Heart right ventricle (tissue), 16 donors: ENCODE data around the gene PBRM1. TPM values are rescaled to one million over a fixed set of nuclear protein-coding genes. Genes with fewer than 3 reads are reported as not detected.

ENCODE experiments used
- ATAC-seq, 8 donors: fragments of 200-7000 bp; cut with Tn5 transposase; one replicate each; pipeline ENCODE4 v1.9.1; 2020; ENCODE audit warnings: mild to moderate bottlenecking in 8 of 8, moderate library complexity in 8 of 8, moderate number of reproducible peaks in 1 of 8
- DNase-seq, 2 donors: peaks; one replicate each; pipeline ENCODE4 v3.0.0-alpha.2; 2020
- H3K27ac ChIP-seq, 10 donors: fragments of 200-600 bp; sonication (generic) in 2 of 10; one replicate each; pipeline versions ENCODE4 v1.5.0 to v1.8.0; 2020 to 2022; ENCODE audit warnings: mild to moderate bottlenecking in 3 of 10
- H3K27me3 ChIP-seq, 7 donors: fragments of 200-600 bp; one replicate each; pipeline ENCODE4 v1.8.0; 2021 to 2022; ENCODE audit warnings: mild to moderate bottlenecking in 2 of 7
- H3K36me3 ChIP-seq, 9 donors: fragments of 200-600 bp; sonication (generic) in 1 of 9; one replicate each; pipeline versions ENCODE4 v1.5.0 to v1.8.0; 2020 to 2022; ENCODE audit warnings: mild to moderate bottlenecking in 2 of 9
- H3K4me1 ChIP-seq, 9 donors: fragments of 200-600 bp; sonication (generic) in 1 of 9; one replicate each; pipeline versions ENCODE4 v1.5.0 to v1.8.0; 2020 to 2022; ENCODE audit warnings: mild to moderate bottlenecking in 4 of 9
- H3K4me3 ChIP-seq, 10 donors: fragments of 200-600 bp; sonication (generic) in 2 of 10; one replicate each; pipeline versions ENCODE4 v1.5.0 to v1.8.0; 2020 to 2022; ENCODE audit warnings: mild to moderate bottlenecking in 7 of 10, moderate library complexity in 2 of 10
- H3K9me3 ChIP-seq, 11 donors: fragments of 200-600 bp in 10 of 11; sonication (generic) in 2 of 11; one replicate each; pipeline versions ENCODE4 v1.5.0 to v1.8.0; 2013 to 2022; ENCODE audit warnings: mild to moderate bottlenecking in 2 of 11, control low read depth in 1 of 11, moderate library complexity in 1 of 11
- CTCF ChIP-seq, 9 donors: fragments of 200-600 bp; sonication (generic) in 2 of 9; IDR thresholded peaks; one replicate each; pipeline versions ENCODE4 v1.5.0 to v1.8.0; 2021 to 2022; ENCODE audit warnings: antibody characterized with exemption in 9 of 9, mild to moderate bottlenecking in 5 of 9, moderate library complexity in 1 of 9
- WGBS, 2 donors: extraction: QIAGEN DNeasy Blood & Tissue Kit; methylation state at CpG; one replicate each; pipeline ENCODE4 v1.1.7; 2013; ENCODE audit warnings: inconsistent platforms in 1 of 2; 5-methylcytosine and 5-hydroxymethylcytosine counted together
- intact Hi-C, 10 donors: fragments of 100-400 bp; cut with DNase I; formaldehyde crosslinking; loops; one replicate each; pipeline versions ENCODE4 v1.11.1 to v1.14.2; 2022
- polyA plus RNA-seq, 2 donors: library from polyadenylated mRNA; stranded (reverse); fragments of 200-250 nt; gene quantifications; one replicate each; pipeline ENCODE4 v1.2.3, GENCODE V29; 2013
- total RNA-seq, 10 donors: library from RNA; stranded (reverse); fragmentation: NEBNext Ultra II Directional in 3 of 10; extraction: Animal tissue kit (Norgen Biotek cat#: 25700) in 3 of 10; gene quantifications; one replicate each; pipeline versions ENCODE4 v1.2.1 to v1.2.4, GENCODE V29; 2021 to 2023
- donor health status: Arrhythmogenic right ventricular cardiomyopathy.
- donor health status: ischemic (EF 13 %, LVEDD 7.1; RV severe dilation, severe dysfunction).
- donor health status: healthy with polysubstance abuse.
- donor health status: DM: no; HTN: yes; CAD: no.
- donor health status: DM: no; HTN: no; CAD: no.
- donor health status: ischemic (EF 25% LVEDD 6.9; RV normal size, moderate dysfunction).
- donor health status: ischemic (EF 25% LVEDD 5.7; RV mildly dilated, moderate dysfunction).
- donor health status: healthy.
- donor health status: DM: yes; HTN: yes; CAD: no.
- donor health status: Ischemic cardiomyopathy.
- donor health status: ischemic (EF 35%, LVEDD 5.7; RV mildly dilated, moderate dysfunction).
- donor health status: nonischemic (EF 11% LVEDD 7.7; RV severe dilation, severe dysfunction).
- donor health status: DM: yes; HTN: yes; CAD: no.
- donor health status: PGD.
- donor health status: ischemic (EF 29% LVEDD 5.4; RV normal size, mild dysfunction).
- donor health status: nonischemic (EF 23%, LVEDD 6.1; RV moderate dilation, normal function).

Gene PBRM1
- total and polyA plus RNA-seq, 12 donors, result 6.0 to 63.9 (median 50.8) TPM

- intact Hi-C loops, result no loop called here
Measured at GRCh38 chr3:52693071-52693470, 7.4 kb upstream of the PBRM1 start.

GRCh38 chr3:52690560-52690959 is 4.8 kb upstream of the PBRM1 start:
- ATAC-seq, result no peak
- Histone ChIP-seq H3K4me3 (no peak overlapping the region), H3K27me3 (no peaks in the 10 kb centered on the region), H3K4me1 (peaks cover 0 to 16% (median 12%) of the 10 kb centered on the region in 9 donors), H3K9me3 (no peaks in the 10 kb centered on the region), H3K36me3 (peaks cover 6 to 87% (median 75%) of the 10 kb centered on the region in 9 donors), H3K27ac (no peak overlapping the region)
- intact Hi-C loops, result no loop called here
- TF ChIP-seq CTCF (IDR thresholded peaks at IDR 0.05), result no peak
- no peak for DNase-seq
- 91 to 95% methylated on average over 2 of the region's 2 CpGs for WGBS, 2 donors

More at GRCh38 chr3:52693071-52693470, 7.4 kb upstream of the PBRM1 start:
- ATAC-seq (no peak), DNase-seq (no peak)
- Histone ChIP-seq H3K4me3 (no peak overlapping the region), H3K36me3 (peaks cover 9 to 100% (median 88%) of the 10 kb centered on the region in 9 donors), H3K9me3 (no peaks in the 10 kb centered on the region), H3K27ac (no peak overlapping the region), H3K27me3 (no peaks in the 10 kb centered on the region), H3K4me1 (no peaks in the 10 kb centered on the region)
- no peak for TF ChIP-seq CTCF (IDR thresholded peaks at IDR 0.05)

- peaks cover 0 to 24% (median 20%) of the 10 kb centered on the region in 9 donors for H3K4me1 ChIP-seq
- no peak overlapping the region for H3K4me3 ChIP-seq
- H3K36me3 ChIP-seq, result peaks cover 0 to 73% (median 66%) of the 10 kb centered on the region in 9 donors
- no peaks in the 10 kb centered on the region for H3K9me3 ChIP-seq
- no peak for TF ChIP-seq CTCF (IDR thresholded peaks at IDR 0.05)
- no peak overlapping the region for H3K27ac ChIP-seq
- DNase-seq (no peak), ATAC-seq (no peak)
- intact Hi-C loops, result loop anchor here in 6 of 10 donors (10.0 kb wide), 3 partner anchors 214 to 234 kb away; partner anchors contain the start of genes NISCH (in 3 of the 6) and TNNC1 (in 3 of the 6)
- WGBS, 2 donors, result 83 to 90% methylated on average over 3 of the region's 3 CpGs
- no peaks in the 10 kb centered on the region for H3K27me3 ChIP-seq
Measured at GRCh38 chr3:52689151-52689550, 3.4 kb upstream of the PBRM1 start.

- DNase-seq (no peak), ATAC-seq (no peak)
- Histone ChIP-seq H3K4me3 (no peak overlapping the region), H3K27ac (no peak overlapping the region), H3K4me1 (peaks cover 0 to 32% (median 29%) of the 10 kb centered on the region in 9 donors), H3K27me3 (no peaks in the 10 kb centered on the region), H3K9me3 (no peaks in the 10 kb centered on the region), H3K36me3 (peaks cover 0 to 65% (median 59%) of the 10 kb centered on the region in 9 donors)
- 85% methylated on average over 6 of the region's 6 CpGs for WGBS, 2 donors
- TF ChIP-seq CTCF (IDR thresholded peaks at IDR 0.05), result no peak
- intact Hi-C loops, result loop anchor here in 6 of 10 donors (10.0 kb wide), 3 partner anchors 213 to 233 kb away; partner anchors contain the start of genes NISCH (in 3 of the 6) and TNNC1 (in 3 of the 6)
Measured at GRCh38 chr3:52688266-52688665, 2.6 kb upstream of the PBRM1 start.
